Measurements from ENCODE around the gene KIF26B.

DNA sequence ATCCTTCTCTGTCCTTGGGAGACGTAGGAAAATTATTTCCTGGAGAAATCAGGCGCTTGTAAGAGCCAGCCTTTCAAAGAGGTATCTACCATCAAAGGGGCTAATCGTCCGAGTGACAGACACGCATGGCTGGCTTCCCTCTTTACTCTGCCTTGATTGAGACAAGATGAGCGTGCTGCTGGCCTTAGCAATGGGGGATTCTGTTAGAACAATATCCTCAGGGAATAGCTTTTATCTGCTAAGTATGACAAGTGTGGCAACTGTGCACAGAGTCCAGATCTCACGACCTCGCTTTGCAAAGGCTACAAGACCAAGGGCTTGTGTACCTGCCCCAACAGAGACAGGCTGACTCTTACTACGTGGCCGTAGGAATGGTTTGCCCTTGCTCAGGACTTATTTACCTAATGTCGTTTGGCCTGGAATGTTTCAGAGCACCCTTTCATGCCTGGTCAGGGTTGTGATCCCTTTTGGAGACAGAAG, 417.1 kb downstream of the KIF26B start:
- TF ChIP-seq POLR2A (IDR thresholded peaks at IDR 0.05; ENCODE audit: low read depth, low read length): no peak
- no peak for TF ChIP-seq POLR2AphosphoS5 (IDR thresholded peaks at IDR 0.05; ENCODE audit: low read depth, low read length)
- no peak for TF ChIP-seq TAF1 (IDR thresholded peaks at IDR 0.05; ENCODE audit: low read depth, low read length)
